Measurements from ENCODE around the gene MRGPRX3. TPM values are rescaled to one million over a fixed set of nuclear protein-coding genes. Genes with fewer than 3 reads are reported as not detected.

Gene MRGPRX3
- total RNA-seq (2014; rRNA removed), result not detected in 2 replicates
- Bru-seq, nascent RNA, result not detected
- BruChase-seq, experiment 1, labeled RNA remaining after a 6-hour chase, result not detected
- not detected for BruChase-seq, experiment 2, labeled RNA remaining after a 2-hour chase
- long read RNA-seq, result 0 reads

DNA sequence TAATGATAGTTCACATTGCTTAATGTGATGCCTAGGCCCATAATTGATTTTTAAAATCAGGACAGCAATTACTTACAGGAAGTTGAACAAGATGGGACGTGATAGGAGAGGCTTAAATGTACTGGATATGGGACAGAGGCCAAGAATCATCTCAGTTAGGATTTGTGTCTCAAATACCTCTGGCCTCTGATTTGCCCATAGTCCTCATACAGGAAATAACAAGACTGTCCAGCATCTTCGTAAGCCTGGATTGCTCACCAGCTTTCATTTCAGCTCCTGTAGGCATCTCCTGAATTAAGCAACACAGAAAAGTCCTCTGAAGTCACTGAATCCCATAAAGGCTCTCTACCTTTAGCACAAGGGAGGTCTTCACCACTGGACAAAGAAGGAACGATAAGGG lies at the start of gene MRGPRX3:
Gene MRGPRX3 (plus strand): TSS at position 231 of the 400 bp plus-strand sequence. CDS start 4,632 bp downstream, outside the sequence.
- no peak for ATAC-seq
- no peaks in the 10 kb centered on the region for H3K9me3 ChIP-seq (ENCODE audit: low read length)
- no peaks in the 10 kb centered on the region for H4K20me1 ChIP-seq (ENCODE audit: low read length)
- H3K4me2 ChIP-seq (ENCODE audit: low read length), result no peak within 1 kb of the TSS
- CTCF ChIA-PET, result no interaction called here
- H3K4me3 ChIP-seq (ENCODE audit: low read length), result no peak within 1 kb of the TSS
- no peaks in the 10 kb centered on the region for H3K79me2 ChIP-seq (ENCODE audit: low read length)
- no peak within 1 kb of the TSS for H2AFZ ChIP-seq (ENCODE audit: low read length)
- POLR2A ChIA-PET (ENCODE audit: unreplicated experiment), result no interaction called here
- intact Hi-C loops (cut with micrococcal nuclease), result no loop called here
- no peak for DNase-seq
- H3K4me1 ChIP-seq (ENCODE audit: insufficient read depth, low read length), result no peaks in the 10 kb centered on the region
- TF ChIP-seq, protein P1, sequence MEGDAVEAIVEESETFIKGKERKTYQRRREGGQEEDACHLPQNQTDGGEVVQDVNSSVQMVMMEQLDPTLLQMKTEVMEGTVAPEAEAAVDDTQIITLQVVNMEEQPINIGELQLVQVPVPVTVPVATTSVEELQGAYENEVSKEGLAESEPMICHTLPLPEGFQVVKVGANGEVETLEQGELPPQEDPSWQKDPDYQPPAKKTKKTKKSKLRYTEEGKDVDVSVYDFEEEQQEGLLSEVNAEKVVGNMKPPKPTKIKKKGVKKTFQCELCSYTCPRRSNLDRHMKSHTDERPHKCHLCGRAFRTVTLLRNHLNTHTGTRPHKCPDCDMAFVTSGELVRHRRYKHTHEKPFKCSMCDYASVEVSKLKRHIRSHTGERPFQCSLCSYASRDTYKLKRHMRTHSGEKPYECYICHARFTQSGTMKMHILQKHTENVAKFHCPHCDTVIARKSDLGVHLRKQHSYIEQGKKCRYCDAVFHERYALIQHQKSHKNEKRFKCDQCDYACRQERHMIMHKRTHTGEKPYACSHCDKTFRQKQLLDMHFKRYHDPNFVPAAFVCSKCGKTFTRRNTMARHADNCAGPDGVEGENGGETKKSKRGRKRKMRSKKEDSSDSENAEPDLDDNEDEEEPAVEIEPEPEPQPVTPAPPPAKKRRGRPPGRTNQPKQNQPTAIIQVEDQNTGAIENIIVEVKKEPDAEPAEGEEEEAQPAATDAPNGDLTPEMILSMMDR (conservative IDR thresholded peaks at IDR 0.05; ENCODE audit: low read depth, low read length), result no peak
- TF ChIP-seq EZH2phosphoT487 (IDR thresholded peaks at IDR 0.05; ENCODE audit: borderline replicate concordance, low read length), result no peak
- TF ChIP-seq EZH2 (IDR thresholded peaks at IDR 0.05; ENCODE audit: low read length, unreplicated experiment), result no peak
- H3K27me3 ChIP-seq (ENCODE audit: low read length), result peaks cover 42% of the 10 kb centered on the region
- no peaks in the 10 kb centered on the region for H3F3A ChIP-seq (ENCODE audit: low read length, unreplicated experiment)
- H3K27ac ChIP-seq (ENCODE audit: low read length), result no peak within 1 kb of the TSS
- H3K9me2 ChIP-seq (replicated peaks; ENCODE audit: low read length), result no peaks in the 10 kb centered on the region
- no peak within 1 kb of the TSS for H3K9ac ChIP-seq (ENCODE audit: low read length)
- H3K36me3 ChIP-seq (ENCODE audit: low read depth, low read length), result no peaks in the 10 kb centered on the region
- no TSS peak for BruUV-seq (replicated peaks)

DNA sequence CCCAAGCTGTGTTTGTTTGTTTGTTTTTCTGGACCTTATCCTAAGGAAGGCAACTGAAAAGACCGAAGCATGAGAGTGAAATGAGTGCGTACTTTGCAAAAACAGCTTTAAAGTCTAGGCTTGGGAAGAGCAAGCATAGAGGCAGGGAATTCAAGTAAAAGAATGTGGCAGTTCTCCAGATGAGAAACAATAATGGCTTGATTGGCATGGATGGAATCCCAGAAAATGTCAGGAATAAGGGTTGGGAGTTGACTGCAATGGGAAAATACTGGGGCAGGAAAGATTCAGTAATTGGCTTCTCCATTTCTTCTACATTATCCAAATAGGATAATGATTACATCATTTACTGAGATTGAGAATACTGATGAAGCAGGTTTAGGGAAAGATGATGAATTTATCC lies 44.0 kb upstream of the MRGPRX3 start:
- H4K20me1 ChIP-seq (ENCODE audit: low read length), result no peaks in the 10 kb centered on the region
- peaks cover 30% of the 10 kb centered on the region for H3K36me3 ChIP-seq (ENCODE audit: low read depth, low read length)
- ChIA-PET CTCF (interaction anchor here (1.0 kb wide), 1 partner anchor 18 kb away, joined by 3 read pairs; no protein-coding TSS in a partner anchor), POLR2A (ENCODE audit: unreplicated experiment) (no interaction called here)
- no peaks in the 10 kb centered on the region for H3F3A ChIP-seq (ENCODE audit: low read length, unreplicated experiment)
- H3K27ac ChIP-seq (ENCODE audit: low read length), result no peak overlapping the region
- H3K4me2 ChIP-seq (ENCODE audit: low read length), result no peak overlapping the region
- no peaks in the 10 kb centered on the region for H3K9me2 ChIP-seq (replicated peaks; ENCODE audit: low read length)
- H3K9ac ChIP-seq (ENCODE audit: low read length), result no peak overlapping the region
- TF ChIP-seq, protein P1 (conservative IDR thresholded peaks at IDR 0.05; ENCODE audit: low read depth, low read length), result no peak
- TF ChIP-seq EZH2phosphoT487 (IDR thresholded peaks at IDR 0.05; ENCODE audit: borderline replicate concordance, low read length) (no peak), EZH2 (IDR thresholded peaks at IDR 0.05; ENCODE audit: low read length, unreplicated experiment) (no peak)
- no peaks in the 10 kb centered on the region for H3K79me2 ChIP-seq (ENCODE audit: low read length)
- ATAC-seq, result no peak
- no peaks in the 10 kb centered on the region for H3K27me3 ChIP-seq (ENCODE audit: low read length)
- H3K9me3 ChIP-seq (ENCODE audit: low read length), result no peaks in the 10 kb centered on the region
- H3K4me1 ChIP-seq (ENCODE audit: insufficient read depth, low read length), result no peaks in the 10 kb centered on the region
- DNase-seq, result no peak
- no peak overlapping the region for H3K4me3 ChIP-seq (ENCODE audit: low read length)
- intact Hi-C loops (cut with micrococcal nuclease), result no loop called here
- H2AFZ ChIP-seq (ENCODE audit: low read length), result no peak overlapping the region
- no TSS peak for BruUV-seq (replicated peaks)

GRCh38 chr11:18088966-18089365 lies 43.4 kb upstream of the MRGPRX3 start:
- DNase-seq (no peak), ATAC-seq (no peak)
- intact Hi-C loops (cut with micrococcal nuclease), result no loop called here
- Histone ChIP-seq H3F3A (ENCODE audit: low read length, unreplicated experiment) (no peaks in the 10 kb centered on the region), H3K36me3 (ENCODE audit: low read depth, low read length) (peaks cover 36% of the 10 kb centered on the region), H3K4me1 (ENCODE audit: insufficient read depth, low read length) (no peaks in the 10 kb centered on the region), H3K27ac (ENCODE audit: low read length) (no peak overlapping the region), H3K9ac (ENCODE audit: low read length) (no peak overlapping the region), H3K4me3 (ENCODE audit: low read length) (no peak overlapping the region), H3K9me3 (ENCODE audit: low read length) (no peaks in the 10 kb centered on the region), H4K20me1 (ENCODE audit: low read length) (no peaks in the 10 kb centered on the region), H3K4me2 (ENCODE audit: low read length) (no peak overlapping the region), H3K79me2 (ENCODE audit: low read length) (no peaks in the 10 kb centered on the region), H2AFZ (ENCODE audit: low read length) (no peak overlapping the region), H3K27me3 (ENCODE audit: low read length) (no peaks in the 10 kb centered on the region), H3K9me2 (replicated peaks; ENCODE audit: low read length) (no peaks in the 10 kb centered on the region)
- TF ChIP-seq EZH2 (IDR thresholded peaks at IDR 0.05; ENCODE audit: low read length, unreplicated experiment), result no peak
- no peak for TF ChIP-seq EZH2phosphoT487 (IDR thresholded peaks at IDR 0.05; ENCODE audit: borderline replicate concordance, low read length)
- ChIA-PET CTCF (interaction anchor here (0.5 to 1.0 kb wide), 2 partner anchors 9 to 17 kb away, joined by 3 read pairs; no protein-coding TSS in a partner anchor), POLR2A (ENCODE audit: unreplicated experiment) (no interaction called here)
- BruUV-seq (replicated peaks), result no TSS peak

Data from PC-3 (cell line).